ENCODE measurements around the gene CDHR2. TPM values are rescaled to one million over a fixed set of nuclear protein-coding genes. Genes with fewer than 3 reads are reported as not detected.

The CDHR2 gene
- total RNA-seq, 1 experiment from 2014 or later: 0.63 TPM

DNA sequence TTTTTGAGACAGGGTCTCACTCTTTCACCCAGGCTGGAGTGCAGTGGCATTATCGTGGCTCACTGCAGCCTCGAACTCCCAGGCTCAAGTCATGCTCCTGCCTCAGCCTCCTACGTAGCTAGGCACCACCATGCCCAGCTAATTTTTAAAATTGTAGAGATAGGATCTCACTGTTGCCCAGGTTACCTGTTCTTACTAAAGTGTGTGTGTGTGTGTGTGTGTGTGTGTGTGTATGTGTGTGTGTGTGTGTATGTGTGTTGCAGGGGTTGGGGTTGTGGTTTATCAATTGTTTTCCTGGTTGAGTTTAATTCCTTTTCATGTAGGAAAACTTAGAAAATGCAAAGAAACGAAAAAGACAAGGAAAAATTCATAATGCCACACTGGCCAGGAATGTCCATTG lies 33.7 kb upstream of the CDHR2 start (continued):
- TF ChIP-seq, protein P1, sequence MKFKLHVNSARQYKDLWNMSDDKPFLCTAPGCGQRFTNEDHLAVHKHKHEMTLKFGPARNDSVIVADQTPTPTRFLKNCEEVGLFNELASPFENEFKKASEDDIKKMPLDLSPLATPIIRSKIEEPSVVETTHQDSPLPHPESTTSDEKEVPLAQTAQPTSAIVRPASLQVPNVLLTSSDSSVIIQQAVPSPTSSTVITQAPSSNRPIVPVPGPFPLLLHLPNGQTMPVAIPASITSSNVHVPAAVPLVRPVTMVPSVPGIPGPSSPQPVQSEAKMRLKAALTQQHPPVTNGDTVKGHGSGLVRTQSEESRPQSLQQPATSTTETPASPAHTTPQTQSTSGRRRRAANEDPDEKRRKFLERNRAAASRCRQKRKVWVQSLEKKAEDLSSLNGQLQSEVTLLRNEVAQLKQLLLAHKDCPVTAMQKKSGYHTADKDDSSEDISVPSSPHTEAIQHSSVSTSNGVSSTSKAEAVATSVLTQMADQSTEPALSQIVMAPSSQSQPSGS (CRISPR knock-in tag; IDR thresholded peaks at IDR 0.05; ENCODE audit: borderline replicate concordance, low read depth): no peak
- TF ChIP-seq CBFB (CRISPR knock-in tag; IDR thresholded peaks at IDR 0.05; ENCODE audit: low read depth): no peak
- TF ChIP-seq, protein P2, sequence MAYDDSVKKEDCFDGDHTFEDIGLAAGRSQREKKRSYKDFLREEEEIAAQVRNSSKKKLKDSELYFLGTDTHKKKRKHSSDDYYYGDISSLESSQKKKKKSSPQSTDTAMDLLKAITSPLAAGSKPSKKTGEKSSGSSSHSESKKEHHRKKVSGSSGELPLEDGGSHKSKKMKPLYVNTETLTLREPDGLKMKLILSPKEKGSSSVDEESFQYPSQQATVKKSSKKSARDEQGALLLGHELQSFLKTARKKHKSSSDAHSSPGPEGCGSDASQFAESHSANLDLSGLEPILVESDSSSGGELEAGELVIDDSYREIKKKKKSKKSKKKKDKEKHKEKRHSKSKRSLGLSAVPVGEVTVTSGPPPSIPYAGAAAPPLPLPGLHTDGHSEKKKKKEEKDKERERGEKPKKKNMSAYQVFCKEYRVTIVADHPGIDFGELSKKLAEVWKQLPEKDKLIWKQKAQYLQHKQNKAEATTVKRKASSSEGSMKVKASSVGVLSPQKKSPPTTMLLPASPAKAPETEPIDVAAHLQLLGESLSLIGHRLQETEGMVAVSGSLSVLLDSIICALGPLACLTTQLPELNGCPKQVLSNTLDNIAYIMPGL (CRISPR knock-in tag; IDR thresholded peaks at IDR 0.05): no peak

DNA sequence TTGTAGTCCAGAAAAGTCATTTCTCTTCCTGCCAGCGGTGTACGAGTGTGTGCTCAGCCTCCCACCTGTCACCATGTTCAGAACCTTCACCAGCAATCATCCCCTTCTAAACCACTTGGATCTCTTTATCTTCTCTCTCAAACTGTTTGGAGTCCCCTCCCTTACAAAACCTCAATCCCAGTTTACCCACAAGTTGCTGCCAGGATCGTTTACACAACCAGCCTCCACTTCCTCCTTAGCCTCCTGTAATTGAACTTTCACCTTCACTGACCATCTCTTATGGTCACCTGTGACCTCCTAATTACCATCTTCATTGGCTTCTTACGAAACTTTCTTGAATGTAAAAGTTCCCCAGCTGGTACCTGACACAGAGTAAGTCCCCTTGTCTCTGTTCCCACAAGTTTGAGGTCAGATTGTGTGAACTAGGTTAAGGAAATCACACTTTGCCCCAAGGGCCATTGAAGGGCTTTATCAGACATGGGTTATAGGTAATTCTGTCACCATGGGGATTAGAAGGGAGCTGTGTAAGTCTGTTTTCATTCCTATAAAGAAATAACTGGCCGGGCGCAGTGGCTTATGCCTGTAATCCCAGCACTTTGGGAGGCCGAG lies 32.0 kb upstream of the CDHR2 start:
- H3K4me1 Mint-ChIP-seq: peaks cover 6% of the 10 kb centered on the region
- H3K27me3 Mint-ChIP-seq (ENCODE audit: low read depth): peaks cover 2% of the 10 kb centered on the region; the same call in 1 of the 2 replicates
- ATAC-seq: no peak
- ChIA-PET CTCF (no interaction called here), POLR2A (no interaction called here)
- H3K27ac Mint-ChIP-seq: no peak overlapping the region; the same call in 1 of the 2 replicates
- H3K9me3 Mint-ChIP-seq: no peaks in the 10 kb centered on the region
- no peaks in the 10 kb centered on the region for H3K36me3 Mint-ChIP-seq
- DNase-seq (ENCODE audit: low spot score): no peak
- no peak overlapping the region for H3K4me3 Mint-ChIP-seq
- TF ChIP-seq, protein P3, sequence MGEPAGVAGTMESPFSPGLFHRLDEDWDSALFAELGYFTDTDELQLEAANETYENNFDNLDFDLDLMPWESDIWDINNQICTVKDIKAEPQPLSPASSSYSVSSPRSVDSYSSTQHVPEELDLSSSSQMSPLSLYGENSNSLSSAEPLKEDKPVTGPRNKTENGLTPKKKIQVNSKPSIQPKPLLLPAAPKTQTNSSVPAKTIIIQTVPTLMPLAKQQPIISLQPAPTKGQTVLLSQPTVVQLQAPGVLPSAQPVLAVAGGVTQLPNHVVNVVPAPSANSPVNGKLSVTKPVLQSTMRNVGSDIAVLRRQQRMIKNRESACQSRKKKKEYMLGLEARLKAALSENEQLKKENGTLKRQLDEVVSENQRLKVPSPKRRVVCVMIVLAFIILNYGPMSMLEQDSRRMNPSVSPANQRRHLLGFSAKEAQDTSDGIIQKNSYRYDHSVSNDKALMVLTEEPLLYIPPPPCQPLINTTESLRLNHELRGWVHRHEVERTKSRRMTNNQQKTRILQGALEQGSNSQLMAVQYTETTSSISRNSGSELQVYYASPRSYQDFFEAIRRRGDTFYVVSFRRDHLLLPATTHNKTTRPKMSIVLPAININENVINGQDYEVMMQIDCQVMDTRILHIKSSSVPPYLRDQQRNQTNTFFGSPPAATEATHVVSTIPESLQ (CRISPR knock-in tag; IDR thresholded peaks at IDR 0.05): no peak
- TF ChIP-seq SOX15 (CRISPR knock-in tag; IDR thresholded peaks at IDR 0.05): no peak
- TF ChIP-seq, protein P4, sequence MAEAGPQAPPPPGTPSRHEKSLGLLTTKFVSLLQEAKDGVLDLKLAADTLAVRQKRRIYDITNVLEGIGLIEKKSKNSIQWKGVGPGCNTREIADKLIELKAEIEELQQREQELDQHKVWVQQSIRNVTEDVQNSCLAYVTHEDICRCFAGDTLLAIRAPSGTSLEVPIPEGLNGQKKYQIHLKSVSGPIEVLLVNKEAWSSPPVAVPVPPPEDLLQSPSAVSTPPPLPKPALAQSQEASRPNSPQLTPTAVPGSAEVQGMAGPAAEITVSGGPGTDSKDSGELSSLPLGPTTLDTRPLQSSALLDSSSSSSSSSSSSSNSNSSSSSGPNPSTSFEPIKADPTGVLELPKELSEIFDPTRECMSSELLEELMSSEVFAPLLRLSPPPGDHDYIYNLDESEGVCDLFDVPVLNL (CRISPR knock-in tag; IDR thresholded peaks at IDR 0.05; ENCODE audit: borderline replicate concordance, low read depth): no peak
- TF ChIP-seq TEAD1 (CRISPR knock-in tag; IDR thresholded peaks at IDR 0.05): no peak
- TF ChIP-seq, protein P5, sequence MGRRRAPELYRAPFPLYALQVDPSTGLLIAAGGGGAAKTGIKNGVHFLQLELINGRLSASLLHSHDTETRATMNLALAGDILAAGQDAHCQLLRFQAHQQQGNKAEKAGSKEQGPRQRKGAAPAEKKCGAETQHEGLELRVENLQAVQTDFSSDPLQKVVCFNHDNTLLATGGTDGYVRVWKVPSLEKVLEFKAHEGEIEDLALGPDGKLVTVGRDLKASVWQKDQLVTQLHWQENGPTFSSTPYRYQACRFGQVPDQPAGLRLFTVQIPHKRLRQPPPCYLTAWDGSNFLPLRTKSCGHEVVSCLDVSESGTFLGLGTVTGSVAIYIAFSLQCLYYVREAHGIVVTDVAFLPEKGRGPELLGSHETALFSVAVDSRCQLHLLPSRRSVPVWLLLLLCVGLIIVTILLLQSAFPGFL (CRISPR knock-in tag; IDR thresholded peaks at IDR 0.05; ENCODE audit: borderline replicate concordance): no peak
- TF ChIP-seq ATF1 (CRISPR knock-in tag; IDR thresholded peaks at IDR 0.05): no peak
- TF ChIP-seq, protein P6, sequence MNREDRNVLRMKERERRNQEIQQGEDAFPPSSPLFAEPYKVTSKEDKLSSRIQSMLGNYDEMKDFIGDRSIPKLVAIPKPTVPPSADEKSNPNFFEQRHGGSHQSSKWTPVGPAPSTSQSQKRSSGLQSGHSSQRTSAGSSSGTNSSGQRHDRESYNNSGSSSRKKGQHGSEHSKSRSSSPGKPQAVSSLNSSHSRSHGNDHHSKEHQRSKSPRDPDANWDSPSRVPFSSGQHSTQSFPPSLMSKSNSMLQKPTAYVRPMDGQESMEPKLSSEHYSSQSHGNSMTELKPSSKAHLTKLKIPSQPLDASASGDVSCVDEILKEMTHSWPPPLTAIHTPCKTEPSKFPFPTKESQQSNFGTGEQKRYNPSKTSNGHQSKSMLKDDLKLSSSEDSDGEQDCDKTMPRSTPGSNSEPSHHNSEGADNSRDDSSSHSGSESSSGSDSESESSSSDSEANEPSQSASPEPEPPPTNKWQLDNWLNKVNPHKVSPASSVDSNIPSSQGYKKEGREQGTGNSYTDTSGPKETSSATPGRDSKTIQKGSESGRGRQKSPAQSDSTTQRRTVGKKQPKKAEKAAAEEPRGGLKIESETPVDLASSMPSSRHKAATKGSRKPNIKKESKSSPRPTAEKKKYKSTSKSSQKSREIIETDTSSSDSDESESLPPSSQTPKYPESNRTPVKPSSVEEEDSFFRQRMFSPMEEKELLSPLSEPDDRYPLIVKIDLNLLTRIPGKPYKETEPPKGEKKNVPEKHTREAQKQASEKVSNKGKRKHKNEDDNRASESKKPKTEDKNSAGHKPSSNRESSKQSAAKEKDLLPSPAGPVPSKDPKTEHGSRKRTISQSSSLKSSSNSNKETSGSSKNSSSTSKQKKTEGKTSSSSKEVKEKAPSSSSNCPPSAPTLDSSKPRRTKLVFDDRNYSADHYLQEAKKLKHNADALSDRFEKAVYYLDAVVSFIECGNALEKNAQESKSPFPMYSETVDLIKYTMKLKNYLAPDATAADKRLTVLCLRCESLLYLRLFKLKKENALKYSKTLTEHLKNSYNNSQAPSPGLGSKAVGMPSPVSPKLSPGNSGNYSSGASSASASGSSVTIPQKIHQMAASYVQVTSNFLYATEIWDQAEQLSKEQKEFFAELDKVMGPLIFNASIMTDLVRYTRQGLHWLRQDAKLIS (CRISPR knock-in tag; IDR thresholded peaks at IDR 0.05; ENCODE audit: borderline replicate concordance): no peak
- TF ChIP-seq ELF4 (CRISPR knock-in tag; IDR thresholded peaks at IDR 0.05; ENCODE audit: low read depth): no peak
- TF ChIP-seq, protein P7, sequence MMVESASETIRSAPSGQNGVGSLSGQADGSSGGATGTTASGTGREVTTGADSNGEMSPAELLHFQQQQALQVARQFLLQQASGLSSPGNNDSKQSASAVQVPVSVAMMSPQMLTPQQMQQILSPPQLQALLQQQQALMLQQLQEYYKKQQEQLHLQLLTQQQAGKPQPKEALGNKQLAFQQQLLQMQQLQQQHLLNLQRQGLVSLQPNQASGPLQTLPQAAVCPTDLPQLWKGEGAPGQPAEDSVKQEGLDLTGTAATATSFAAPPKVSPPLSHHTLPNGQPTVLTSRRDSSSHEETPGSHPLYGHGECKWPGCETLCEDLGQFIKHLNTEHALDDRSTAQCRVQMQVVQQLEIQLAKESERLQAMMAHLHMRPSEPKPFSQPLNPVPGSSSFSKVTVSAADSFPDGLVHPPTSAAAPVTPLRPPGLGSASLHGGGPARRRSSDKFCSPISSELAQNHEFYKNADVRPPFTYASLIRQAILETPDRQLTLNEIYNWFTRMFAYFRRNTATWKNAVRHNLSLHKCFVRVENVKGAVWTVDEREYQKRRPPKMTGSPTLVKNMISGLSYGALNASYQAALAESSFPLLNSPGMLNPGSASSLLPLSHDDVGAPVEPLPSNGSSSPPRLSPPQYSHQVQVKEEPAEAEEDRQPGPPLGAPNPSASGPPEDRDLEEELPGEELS (CRISPR knock-in tag; IDR thresholded peaks at IDR 0.05): no peak
- TF ChIP-seq ZNF317 (CRISPR knock-in tag; IDR thresholded peaks at IDR 0.05; ENCODE audit: borderline replicate concordance, low read depth): no peak
- TF ChIP-seq ZNF138 (CRISPR knock-in tag; conservative IDR thresholded peaks at IDR 0.05): no peak
- TF ChIP-seq, protein P8, sequence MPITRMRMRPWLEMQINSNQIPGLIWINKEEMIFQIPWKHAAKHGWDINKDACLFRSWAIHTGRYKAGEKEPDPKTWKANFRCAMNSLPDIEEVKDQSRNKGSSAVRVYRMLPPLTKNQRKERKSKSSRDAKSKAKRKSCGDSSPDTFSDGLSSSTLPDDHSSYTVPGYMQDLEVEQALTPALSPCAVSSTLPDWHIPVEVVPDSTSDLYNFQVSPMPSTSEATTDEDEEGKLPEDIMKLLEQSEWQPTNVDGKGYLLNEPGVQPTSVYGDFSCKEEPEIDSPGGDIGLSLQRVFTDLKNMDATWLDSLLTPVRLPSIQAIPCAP (CRISPR knock-in tag; IDR thresholded peaks at IDR 0.05): no peak
- TF ChIP-seq, protein P9, sequence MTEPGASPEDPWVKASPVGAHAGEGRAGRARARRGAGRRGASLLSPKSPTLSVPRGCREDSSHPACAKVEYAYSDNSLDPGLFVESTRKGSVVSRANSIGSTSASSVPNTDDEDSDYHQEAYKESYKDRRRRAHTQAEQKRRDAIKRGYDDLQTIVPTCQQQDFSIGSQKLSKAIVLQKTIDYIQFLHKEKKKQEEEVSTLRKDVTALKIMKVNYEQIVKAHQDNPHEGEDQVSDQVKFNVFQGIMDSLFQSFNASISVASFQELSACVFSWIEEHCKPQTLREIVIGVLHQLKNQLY (CRISPR knock-in tag; IDR thresholded peaks at IDR 0.05): no peak
- no peak for TF ChIP-seq ZBTB21 (CRISPR knock-in tag; IDR thresholded peaks at IDR 0.05; ENCODE audit: borderline replicate concordance)
- TF ChIP-seq, protein P10, sequence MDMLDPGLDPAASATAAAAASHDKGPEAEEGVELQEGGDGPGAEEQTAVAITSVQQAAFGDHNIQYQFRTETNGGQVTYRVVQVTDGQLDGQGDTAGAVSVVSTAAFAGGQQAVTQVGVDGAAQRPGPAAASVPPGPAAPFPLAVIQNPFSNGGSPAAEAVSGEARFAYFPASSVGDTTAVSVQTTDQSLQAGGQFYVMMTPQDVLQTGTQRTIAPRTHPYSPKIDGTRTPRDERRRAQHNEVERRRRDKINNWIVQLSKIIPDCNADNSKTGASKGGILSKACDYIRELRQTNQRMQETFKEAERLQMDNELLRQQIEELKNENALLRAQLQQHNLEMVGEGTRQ (CRISPR knock-in tag; IDR thresholded peaks at IDR 0.05): no peak
